GM23338 (cell line): ENCODE results near the gene ING1. TPM values are rescaled to one million over a fixed set of nuclear protein-coding genes. Genes with fewer than 3 reads are reported as not detected.
"Not testable (repeated sequence)": the region's sequence is repeated elsewhere in the genome, so short reads cannot be mapped to it uniquely, and the experiment has no call there.

Experiments
- ATAC-seq: fragments of 200-7000 bp; cut with Tn5 transposase; 3 replicates; pipeline ENCODE4 v1.9.1; 2020
- DNase-seq: peaks from one replicate; pipeline ENCODE4 v3.0.0-alpha.2; 2015; ENCODE audit warnings: low spot score
- H2AFZ ChIP-seq: fragments of 200-600 bp; sonication (generic); 2 replicates; pipeline ENCODE4 v1.8.0; 2016; ENCODE audit warnings: antibody characterized with exemption, mild to moderate bottlenecking, moderate library complexity
- H3F3A ChIP-seq: fragments of 200-600 bp; sonication (generic); replicated peaks from 2 replicates; pipeline ENCODE4 v1.8.0; 2017; ENCODE audit warnings: antibody characterized with exemption, mixed run types, low read depth
- H3K27ac ChIP-seq: fragments of 200-600 bp; sonication (generic); 2 replicates; pipeline ENCODE4 v1.6.1; 2016; ENCODE audit warnings: low read depth
- H3K27me3 ChIP-seq: fragments of 200-600 bp; sonication (generic); 2 replicates; pipeline ENCODE4 v1.8.0; 2016; ENCODE audit warnings: mild to moderate bottlenecking, mixed run types, moderate library complexity; ENCODE audit not compliant: insufficient read depth
- H3K36me3 ChIP-seq: fragments of 200-600 bp; sonication (generic); 2 replicates; pipeline ENCODE4 v1.8.0; 2016; ENCODE audit warnings: mild to moderate bottlenecking; ENCODE audit not compliant: insufficient read depth
- H3K4me1 ChIP-seq: fragments of 200-600 bp; sonication (generic); 2 replicates; pipeline ENCODE4 v1.8.0; 2016; ENCODE audit warnings: mild to moderate bottlenecking, moderate library complexity; ENCODE audit not compliant: insufficient read depth
- H3K4me2 ChIP-seq: fragments of 200-600 bp; sonication (generic); 2 replicates; pipeline ENCODE4 v1.7.1; 2017; ENCODE audit warnings: mixed run types
- H3K4me3 ChIP-seq: fragments of 200-600 bp; sonication (generic); 2 replicates; pipeline ENCODE4 v1.6.1; 2016; ENCODE audit warnings: mixed run types
- H3K79me2 ChIP-seq: fragments of 200-600 bp; sonication (generic); replicated peaks from 2 replicates; pipeline ENCODE4 v1.8.0; 2017; ENCODE audit warnings: mild to moderate bottlenecking; ENCODE audit not compliant: insufficient read depth
- H3K9me2 ChIP-seq: fragments of 200-600 bp; sonication (generic); 2 replicates; pipeline ENCODE4 v1.8.0; 2017; ENCODE audit not compliant: insufficient read depth
- H4K20me1 ChIP-seq: fragments of 200-600 bp; sonication (generic); replicated peaks from 2 replicates; pipeline ENCODE4 v1.8.0; 2017; ENCODE audit warnings: mild to moderate bottlenecking; ENCODE audit not compliant: insufficient read depth
- H3K27ac Mint-ChIP-seq: 2 replicates; pipeline ENCODE4 v1.8.0; 2020; ENCODE audit warnings: inconsistent platforms, mild to moderate bottlenecking, moderate library complexity, mixed read lengths
- H3K27me3 Mint-ChIP-seq: 3 replicates; pipeline ENCODE4 v1.8.0; 2022; ENCODE audit warnings: low read depth, mild to moderate bottlenecking, moderate library complexity, mixed read lengths, inconsistent platforms; ENCODE audit not compliant: insufficient read depth, poor library complexity
- H3K36me3 Mint-ChIP-seq: 3 replicates; pipeline ENCODE4 v1.8.0; 2021; ENCODE audit warnings: low read depth, mild to moderate bottlenecking, inconsistent platforms, moderate library complexity, mixed read lengths
- H3K4me1 Mint-ChIP-seq: 3 replicates; pipeline ENCODE4 v1.8.0; 2020; ENCODE audit warnings: mild to moderate bottlenecking, inconsistent platforms, mixed read lengths
- H3K4me3 Mint-ChIP-seq: 3 replicates; pipeline ENCODE4 v1.8.0; 2021; ENCODE audit warnings: moderate library complexity, mild to moderate bottlenecking, inconsistent platforms, mixed read lengths
- H3K9me3 Mint-ChIP-seq: 3 replicates; pipeline ENCODE4 v1.8.0; 2020; ENCODE audit warnings: moderate library complexity, mild to moderate bottlenecking, inconsistent platforms, mixed read lengths
- CREB1 ChIP-seq: fragments of 250-450 bp; sonication (Bioruptor Pico); IDR thresholded peaks from 2 replicates; pipeline ENCODE4 v1.5.0; 2020; ENCODE audit warnings: low read depth, mild to moderate bottlenecking, moderate library complexity
- CTCF ChIP-seq, 2 experiments: fragments of 200-600 bp in 1 of 2; sonication (generic) in 1 of 2; conservative IDR thresholded peaks; 2 replicates each; pipeline versions ENCODE4 v1.5.1 to v1.6.1; 2016 to 2017; ENCODE audit warnings: antibody characterized with exemption in 2 of 2, low read depth in 2 of 2, mild to moderate bottlenecking in 2 of 2, moderate library complexity in 1 of 2
- ETS1 ChIP-seq: IDR thresholded peaks from 2 replicates; pipeline ENCODE4 v1.6.1; 2016; ENCODE audit warnings: antibody characterized with exemption
- EZH2 ChIP-seq: fragments of 200-600 bp; sonication (generic); IDR thresholded peaks from one replicate; pipeline ENCODE4 v1.8.0; 2017; ENCODE audit warnings: antibody characterized with exemption, mild to moderate bottlenecking, low read depth; ENCODE audit not compliant: unreplicated experiment
- EZH2phosphoT487 ChIP-seq: fragments of 200-600 bp; sonication (generic); IDR thresholded peaks from one replicate; pipeline ENCODE4 v1.8.1; 2018; ENCODE audit warnings: antibody characterized with exemption; ENCODE audit not compliant: unreplicated experiment
- JUNB ChIP-seq: IDR thresholded peaks from one replicate; pipeline ENCODE4 v1.6.1; 2016; ENCODE audit warnings: antibody characterized with exemption; ENCODE audit not compliant: unreplicated experiment
- REST ChIP-seq: IDR thresholded peaks from one replicate; pipeline ENCODE4 v1.6.1; 2018; ENCODE audit warnings: antibody characterized with exemption; ENCODE audit not compliant: unreplicated experiment
- STAT1 ChIP-seq: IDR thresholded peaks from one replicate; pipeline ENCODE4 v1.6.1; 2016; ENCODE audit warnings: antibody characterized with exemption; ENCODE audit not compliant: unreplicated experiment
- ZNF114 ChIP-seq: fragments of 250-450 bp; sonication (Bioruptor Pico); IDR thresholded peaks from 2 replicates; pipeline ENCODE4 v1.5.0; 2020; ENCODE audit warnings: mild to moderate bottlenecking, moderate library complexity
- polyA plus RNA-seq: library from polyadenylated mRNA; unstranded; fragments of >200 nt; fragmentation: Nextera tagmentation; extraction: Ambion mirVana; gene quantifications from 2 replicates; pipeline ENCODE4 v1.2.1, GENCODE V29; 2016
- total RNA-seq: library from RNA; depleted of rRNA; stranded (reverse); fragments of >200 nt; shearing (Covaris generic); gene quantifications from 2 replicates; pipeline ENCODE4 v1.2.3, GENCODE V29; 2014

The ING1 gene
- total and polyA plus RNA-seq, 2 experiments from 2014 or later: 27.4 to 34.4 TPM

- no peak for TF ChIP-seq EZH2phosphoT487
- TF ChIP-seq STAT1: no peak
These were observed 23.0 kb upstream of the ING1 start (continued) for GRCh38 chr13:110690516-110690915.

GRCh38 chr13:110695774-110696173 is 17.7 kb upstream of the ING1 start:
- H4K20me1 ChIP-seq, H3K4me1 Mint-ChIP-seq, H3K4me3 ChIP-seq, H3K4me1 ChIP-seq, DNase-seq, H3K27ac ChIP-seq, H2AFZ ChIP-seq, H3F3A ChIP-seq, H3K9me3 Mint-ChIP-seq, H3K36me3 ChIP-seq, H3K4me2 ChIP-seq, H3K27me3 Mint-ChIP-seq, H3K27ac Mint-ChIP-seq, H3K9me2 ChIP-seq, H3K27me3 ChIP-seq, H3K79me2 ChIP-seq, ATAC-seq, H3K4me3 Mint-ChIP-seq: not testable (repeated sequence)
- peaks cover 43% of the 10 kb centered on the region for H3K36me3 Mint-ChIP-seq

- H3K79me2 ChIP-seq: no peaks in the 10 kb centered on the region; the same call in 1 of the 2 replicates
- H3K27me3 ChIP-seq: no peaks in the 10 kb centered on the region
- no peak overlapping the region for H3K4me3 ChIP-seq
- H3K36me3 Mint-ChIP-seq: peaks cover 44% of the 10 kb centered on the region
- 0 out of 2 replicates have a peak, but pooled peaks cover 7% of the 10 kb centered on the region for H4K20me1 ChIP-seq
- H3K9me3 Mint-ChIP-seq: no peaks in the 10 kb centered on the region
- H2AFZ ChIP-seq: no peak overlapping the region
- H3K27ac Mint-ChIP-seq: no peak overlapping the region
- H3K4me2 ChIP-seq: no peak overlapping the region
- DNase-seq (no peak), ATAC-seq (no peak)
- H3K36me3 ChIP-seq: peaks cover 14% of the 10 kb centered on the region
- H3K4me1 ChIP-seq: no peaks in the 10 kb centered on the region
- H3K4me1 Mint-ChIP-seq: no peaks in the 10 kb centered on the region
- H3K4me3 Mint-ChIP-seq: no peak overlapping the region
- H3K27ac ChIP-seq: 0 out of 2 replicates have a peak overlapping the region, but pooled peaks have one; percentile 3
- H3K9me2 ChIP-seq: no peaks in the 10 kb centered on the region
- H3K27me3 Mint-ChIP-seq: no peaks in the 10 kb centered on the region
- no peaks in the 10 kb centered on the region for H3F3A ChIP-seq
- TF ChIP-seq ZNF114 (CRISPR knock-in tag) (no peak), EZH2 (no peak), JUNB (no peak), CTCF (conservative IDR thresholded peaks at IDR 0.05; ENCODE audit: low read depth in 2 of 2) (no peak), REST (no peak), CREB1 (CRISPR knock-in tag) (no peak), ETS1 (no peak)
These were observed 16.7 kb upstream of the ING1 start for GRCh38 chr13:110696776-110697175.
